GM10266 (cell line): ENCODE results near the gene CBLIF.
A peak's percentile ranks its signal among the peaks of the same experiment; 100 is the strongest.

Experiments used
- DNase-seq: peaks from one replicate; pipeline ENCODE4 v3.0.0; 2012; ENCODE audit errors: extremely low spot score
- CTCF ChIP-seq: IDR thresholded peaks from 2 replicates; pipeline ENCODE4 v1.5.1; 2012; ENCODE audit warnings: mild to moderate bottlenecking, low read depth; ENCODE audit not compliant: control insufficient read depth, insufficient read depth; ENCODE audit errors: missing control alignments

The CBLIF gene

GRCh38 chr11:59846556-59846955 is 1.3 kb upstream of the CBLIF start:
- TF ChIP-seq CTCF = no peak
- DNase-seq = no peak

- no peak for DNase-seq
Measured at GRCh38 chr11:59842316-59842715, 3.0 kb downstream of the CBLIF start.

GRCh38 chr11:59841514-59841913 is 3.8 kb downstream of the CBLIF start:
- TF ChIP-seq CTCF = no peak
- DNase-seq = no peak

More at GRCh38 chr11:59842316-59842715, 3.0 kb downstream of the CBLIF start:
- no peak for TF ChIP-seq CTCF

- TF ChIP-seq CTCF = no peak
- DNase-seq = no peak
Measured at GRCh38 chr11:59839615-59840014, 5.7 kb downstream of the CBLIF start.

GRCh38 chr11:59833602-59834001 is 11.7 kb downstream of the CBLIF start:
- no peak for TF ChIP-seq CTCF
- no peak for DNase-seq

- TF ChIP-seq CTCF = no peak
- DNase-seq = no peak
Measured at GRCh38 chr11:59829358-59829757, 15.9 kb downstream of the CBLIF start.

GRCh38 chr11:59822989-59823566 is 22.2 kb downstream of the CBLIF start:
- peak; percentile 47 for DNase-seq
- peak; percentile 61 for TF ChIP-seq CTCF
